Activated CD8-positive, alpha-beta memory T cell treated with anti-CD3 and anti-CD28 coated beads for 4 hours (primary cell): ENCODE results near the gene CD3D.
A peak's percentile ranks its signal among the peaks of the same experiment; 100 is the strongest.
"Not testable (repeated sequence)": the region's sequence is repeated elsewhere in the genome, so short reads cannot be mapped to it uniquely, and the experiment has no call there.

ENCODE experiments used
- DNase-seq, 2 donors: peaks; one replicate each; pipeline ENCODE4 v3.0.0-alpha.2; 2020; ENCODE audit warnings: low read depth in 2 of 2

CD3D gene

GRCh38 chr11:118339281-118339961 is 3.1 kb downstream of the CD3D start:
- no peak for DNase-seq

- peak; percentile 77 to 88 for DNase-seq
Measured at GRCh38 chr11:118338637-118339061, 3.9 kb downstream of the CD3D start.

GRCh38 chr11:118334745-118335144 is 7.8 kb downstream of the CD3D start:
- no peak for DNase-seq

- DNase-seq, result no peak
Measured at GRCh38 chr11:118328745-118329144, 13.8 kb downstream of the CD3D start.

GRCh38 chr11:118325283-118325682 is 17.2 kb downstream of the CD3D start:
- DNase-seq, result no peak

GRCh38 chr11:118322721-118323120 is 19.8 kb downstream of the CD3D start:
- no peak for DNase-seq

GRCh38 chr11:118321386-118322082 is 21.0 kb downstream of the CD3D start:
- DNase-seq, result no peak

GRCh38 chr11:118320515-118320914 is 22.0 kb downstream of the CD3D start:
- no peak for DNase-seq

GRCh38 chr11:118319337-118319707 is 23.2 kb downstream of the CD3D start:
- DNase-seq, result no peak

GRCh38 chr11:118318581-118319336 is 23.7 kb downstream of the CD3D start:
- no peak for DNase-seq

- DNase-seq, result no peak
Measured at GRCh38 chr11:118318124-118318523, 24.4 kb downstream of the CD3D start.

GRCh38 chr11:118314988-118315411 is 27.5 kb downstream of the CD3D start:
- no peak for DNase-seq

GRCh38 chr11:118313242-118313641 is 29.3 kb downstream of the CD3D start:
- DNase-seq, result no peak

- no peak for DNase-seq
Measured at GRCh38 chr11:118312328-118312727, 30.2 kb downstream of the CD3D start.

- no peak for DNase-seq
Measured at GRCh38 chr11:118311518-118311917, 31.0 kb downstream of the CD3D start.

- DNase-seq, result no peak
Measured at GRCh38 chr11:118310781-118311485, 31.6 kb downstream of the CD3D start.

- DNase-seq, result no peak
Measured at GRCh38 chr11:118310271-118310670, 32.2 kb downstream of the CD3D start.

GRCh38 chr11:118308995-118309528 is 33.4 kb downstream of the CD3D start:
- DNase-seq, result not testable (repeated sequence)

- peak in 1 of 2 donors; percentile 51 for DNase-seq
Measured at GRCh38 chr11:118306556-118306955, 35.9 kb downstream of the CD3D start.

- DNase-seq, result no peak
Measured at GRCh38 chr11:118305726-118306125, 36.8 kb downstream of the CD3D start.

- peak in 1 of 2 donors; percentile 33 for DNase-seq
Measured at GRCh38 chr11:118304568-118305248, 37.8 kb downstream of the CD3D start, which contains the start of gene CD3E. CD3E (plus strand) TSS chr11:118304730; CDS start chr11:118304953, 223 bp downstream.
